Left lung (tissue), 10 donors: ENCODE results near the gene DIPK2A. TPM values are rescaled to one million over a fixed set of nuclear protein-coding genes. Genes with fewer than 3 reads are reported as not detected.

Source experiments
- ATAC-seq: fragments of 200-7000 bp; cut with Tn5 transposase; one replicate; pipeline ENCODE4 v1.9.1; 2020; ENCODE audit warnings: moderate library complexity
- DNase-seq, 4 donors: peaks; one replicate each; pipeline ENCODE4 v3.0.0-alpha.2; 2013 to 2020
- H3K27ac ChIP-seq, 2 donors: fragments of 200-600 bp; sonication (generic) in 1 of 2; one replicate each; pipeline versions ENCODE4 v1.5.0 to v1.8.0; 2020 to 2021
- H3K27me3 ChIP-seq, 2 donors: fragments of 200-600 bp; sonication (generic) in 1 of 2; one replicate each; pipeline versions ENCODE4 v1.5.0 to v1.8.0; 2020 to 2021
- H3K36me3 ChIP-seq, 2 donors: fragments of 200-600 bp; sonication (generic) in 1 of 2; one replicate each; pipeline versions ENCODE4 v1.5.0 to v1.8.0; 2020 to 2021
- H3K4me1 ChIP-seq, 2 donors: fragments of 200-600 bp; one replicate each; pipeline ENCODE4 v1.8.0; 2021
- H3K4me3 ChIP-seq, 2 donors: fragments of 200-600 bp; sonication (generic) in 1 of 2; one replicate each; pipeline versions ENCODE4 v1.5.0 to v1.8.0; 2020 to 2021; ENCODE audit warnings: mild to moderate bottlenecking in 1 of 2
- H3K9me3 ChIP-seq, 2 donors: fragments of 200-600 bp; sonication (generic) in 1 of 2; one replicate each; pipeline versions ENCODE4 v1.5.0 to v1.8.0; 2020 to 2021
- intact Hi-C, 2 donors: fragments of 100-400 bp; cut with DNase I; formaldehyde crosslinking; loops; one replicate each; pipeline versions ENCODE4 v1.11.2 to v1.14.2; 2022
- polyA plus RNA-seq, 6 donors: library from polyadenylated mRNA; unstranded; fragments of 120-200 nt; gene quantifications; one replicate each; pipeline ENCODE4 v1.2.1, GENCODE V29; 2013; ENCODE audit not compliant: insufficient read length in 6 of 6
- total RNA-seq, 2 donors: library from RNA; stranded (reverse); fragmentation: NEBNext Ultra II Directional; extraction: Animal tissue kit (Norgen Biotek cat#: 25700); gene quantifications; one replicate each; pipeline ENCODE4 v1.2.1, GENCODE V29; 2021
- TF ChIP-seq, protein P1 (sequence below), 2 donors: fragments of 200-600 bp; sonication (generic) in 1 of 2; IDR thresholded peaks; one replicate each; pipeline versions ENCODE4 v1.5.0 to v1.8.0; 2021; ENCODE audit warnings: antibody characterized with exemption in 2 of 2
- donor health status: DM: no; HTN: yes; CAD: no.
- donor health status: DM: no; HTN: no; CAD: no.

Gene DIPK2A
- total and polyA plus RNA-seq, 8 donors: 27.5 to 46.3 (median 41.4) TPM

DNA sequence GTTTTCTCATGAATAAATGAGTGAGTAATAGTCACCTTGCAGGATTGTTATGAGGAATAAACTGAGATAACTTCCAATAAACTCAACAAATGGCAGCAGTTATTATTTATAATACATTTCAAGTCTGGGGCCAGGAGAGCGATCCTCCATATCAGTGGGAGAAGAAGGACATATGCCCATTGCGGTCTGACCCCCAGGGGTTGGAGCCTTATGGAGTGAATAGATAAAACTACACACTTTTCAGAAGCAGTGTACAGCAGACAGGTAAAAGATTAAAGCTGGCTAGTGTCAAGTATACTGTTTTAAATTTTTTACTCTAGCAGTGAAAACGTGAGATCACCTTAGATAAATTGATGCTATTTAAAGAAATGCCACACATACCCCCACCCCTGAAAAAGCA is 43.5 kb downstream of the DIPK2A start:
- ATAC-seq (no peak), DNase-seq (no peak)
- H3K4me1 ChIP-seq: no peaks in the 10 kb centered on the region
- H3K9me3 ChIP-seq: peaks cover 0 to 6% of the 10 kb centered on the region in 2 donors
- H3K4me3 ChIP-seq: no peak overlapping the region
- H3K27ac ChIP-seq: no peak overlapping the region
- TF ChIP-seq, protein P1, sequence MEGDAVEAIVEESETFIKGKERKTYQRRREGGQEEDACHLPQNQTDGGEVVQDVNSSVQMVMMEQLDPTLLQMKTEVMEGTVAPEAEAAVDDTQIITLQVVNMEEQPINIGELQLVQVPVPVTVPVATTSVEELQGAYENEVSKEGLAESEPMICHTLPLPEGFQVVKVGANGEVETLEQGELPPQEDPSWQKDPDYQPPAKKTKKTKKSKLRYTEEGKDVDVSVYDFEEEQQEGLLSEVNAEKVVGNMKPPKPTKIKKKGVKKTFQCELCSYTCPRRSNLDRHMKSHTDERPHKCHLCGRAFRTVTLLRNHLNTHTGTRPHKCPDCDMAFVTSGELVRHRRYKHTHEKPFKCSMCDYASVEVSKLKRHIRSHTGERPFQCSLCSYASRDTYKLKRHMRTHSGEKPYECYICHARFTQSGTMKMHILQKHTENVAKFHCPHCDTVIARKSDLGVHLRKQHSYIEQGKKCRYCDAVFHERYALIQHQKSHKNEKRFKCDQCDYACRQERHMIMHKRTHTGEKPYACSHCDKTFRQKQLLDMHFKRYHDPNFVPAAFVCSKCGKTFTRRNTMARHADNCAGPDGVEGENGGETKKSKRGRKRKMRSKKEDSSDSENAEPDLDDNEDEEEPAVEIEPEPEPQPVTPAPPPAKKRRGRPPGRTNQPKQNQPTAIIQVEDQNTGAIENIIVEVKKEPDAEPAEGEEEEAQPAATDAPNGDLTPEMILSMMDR (IDR thresholded peaks at IDR 0.05): no peak
- no peaks in the 10 kb centered on the region for H3K27me3 ChIP-seq
- no peaks in the 10 kb centered on the region for H3K36me3 ChIP-seq
- intact Hi-C loops: no loop called here

DNA sequence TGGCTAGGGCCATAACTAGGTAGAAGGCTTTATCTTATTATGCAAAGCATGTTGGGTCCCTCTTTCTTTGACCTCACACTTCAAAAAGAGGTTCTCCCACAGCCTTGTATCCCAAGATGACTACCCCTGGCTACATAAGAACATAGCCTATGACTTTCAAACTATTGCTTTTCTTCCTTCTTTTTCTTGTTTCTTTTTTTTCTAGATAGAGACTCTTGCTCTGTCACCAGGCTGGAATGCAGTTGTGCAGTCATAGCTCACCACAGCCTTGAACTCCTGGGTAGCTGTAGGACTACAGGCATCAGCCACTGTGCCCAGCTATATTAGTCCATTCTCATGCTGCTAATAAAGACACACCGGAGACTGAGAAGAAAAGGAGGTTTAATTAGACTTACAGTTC is 47.2 kb downstream of the DIPK2A start:
- DNase-seq (no peak), ATAC-seq (no peak)
- H3K27ac ChIP-seq: no peak overlapping the region
- no peaks in the 10 kb centered on the region for H3K4me1 ChIP-seq
- no peaks in the 10 kb centered on the region for H3K36me3 ChIP-seq
- TF ChIP-seq, protein P1 (IDR thresholded peaks at IDR 0.05): no peak
- H3K9me3 ChIP-seq: peaks cover 0 to 8% of the 10 kb centered on the region in 2 donors
- no peaks in the 10 kb centered on the region for H3K27me3 ChIP-seq
- intact Hi-C loops: no loop called here
- H3K4me3 ChIP-seq: no peak overlapping the region

Other genes with a start within 250 kb of the DIPK2A start
- gene SLC9A9, start 123.4 kb upstream of the DIPK2A start, total RNA-seq: 10 to 100 TPM; 15.7 to 17.9 TPM
- gene SLC9A9, start 123.4 kb upstream of the DIPK2A start, polyA plus RNA-seq: 10 to 100 TPM; 13.9 to 19.6 (median 16.4) TPM